IPS DF 6.9 (cell line): Measurements from ENCODE around the gene ZNF668.
A peak's percentile ranks its signal among the peaks of the same experiment; 100 is the strongest.

Experiments used
- DNase-seq: peaks from one replicate; pipeline ENCODE4 v3.0.0-alpha.2; 2013; ENCODE audit warnings: low read depth, low spot score
- H3K27ac ChIP-seq: one replicate; pipeline ENCODE4 v1.5.1; 2013; ENCODE audit warnings: low read length, control low read depth
- H3K27me3 ChIP-seq: 2 replicates; pipeline ENCODE4 v1.6.1; 2013; ENCODE audit warnings: mild to moderate bottlenecking, low read length; ENCODE audit not compliant: control insufficient read depth, insufficient read depth
- H3K36me3 ChIP-seq: 2 replicates; pipeline ENCODE4 v1.6.1; 2013; ENCODE audit warnings: low read length; ENCODE audit not compliant: control insufficient read depth, insufficient read depth
- H3K4me1 ChIP-seq: 2 replicates; pipeline ENCODE4 v1.6.1; 2013; ENCODE audit warnings: low read length; ENCODE audit not compliant: control insufficient read depth, insufficient read depth
- H3K4me3 ChIP-seq: 2 replicates; pipeline ENCODE4 v1.5.1; 2013; ENCODE audit warnings: mild to moderate bottlenecking, low read length
- H3K9me3 ChIP-seq: 2 replicates; pipeline ENCODE4 v1.6.1; 2013; ENCODE audit warnings: low read length, inconsistent platforms; ENCODE audit not compliant: control insufficient read depth, insufficient read depth
- WGBS: extraction: QIAGEN DNeasy Blood & Tissue Kit; methylation state at CpG from one replicate; pipeline ENCODE4 v1.1.7; 2013; ENCODE audit warnings: mixed read lengths, missing lambda C conversion rate; ENCODE audit not compliant: insufficient read length, insufficient coverage; 5-methylcytosine and 5-hydroxymethylcytosine counted together

Gene ZNF668

DNA sequence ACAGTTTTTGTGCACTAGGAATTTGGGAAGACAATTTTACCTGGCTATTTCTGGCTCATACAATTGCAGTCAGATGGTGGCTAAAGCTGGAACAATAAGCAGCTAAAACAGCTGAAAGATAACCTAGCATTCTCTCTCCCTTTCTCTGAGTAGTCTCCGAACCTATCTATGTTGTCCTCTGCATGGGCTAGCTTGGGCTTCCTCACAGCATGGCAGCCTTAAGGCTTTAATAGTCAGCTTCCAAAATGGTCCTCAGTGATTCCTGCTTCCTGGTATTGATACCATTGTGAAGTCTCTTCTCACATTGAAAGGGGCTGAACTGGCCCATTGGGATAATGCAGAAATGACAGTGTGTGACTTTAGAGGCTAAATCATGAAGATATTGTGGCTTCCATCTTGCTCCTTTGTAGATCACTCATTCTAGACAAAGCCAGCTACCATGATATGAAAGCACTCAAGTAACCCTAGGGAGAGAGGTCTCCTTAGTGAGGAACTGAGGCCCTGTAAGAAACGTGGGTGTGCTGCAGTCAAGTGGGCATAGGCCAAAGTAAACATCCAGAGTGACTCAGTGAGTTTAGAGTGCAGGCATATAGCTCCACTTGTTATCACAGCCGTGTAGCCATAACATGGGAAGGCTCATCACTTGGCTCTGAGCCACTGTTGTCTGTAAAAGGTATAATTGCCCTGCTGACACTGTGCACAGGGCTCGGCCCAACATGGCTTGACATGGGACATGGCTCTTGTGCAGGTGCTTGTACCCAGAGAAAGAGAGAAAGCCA lies 26.0 kb upstream of the ZNF668 start:
- Histone ChIP-seq H3K27me3 (no peaks in the 10 kb centered on the region), H3K4me1 (no peaks in the 10 kb centered on the region), H3K36me3 (no peaks in the 10 kb centered on the region), H3K9me3 (no peaks in the 10 kb centered on the region), H3K4me3 (no peak overlapping the region), H3K27ac (no peak overlapping the region)
- DNase-seq = no peak
- WGBS = no CpG with 5 or more reads among the region's 4 CpGs

DNA sequence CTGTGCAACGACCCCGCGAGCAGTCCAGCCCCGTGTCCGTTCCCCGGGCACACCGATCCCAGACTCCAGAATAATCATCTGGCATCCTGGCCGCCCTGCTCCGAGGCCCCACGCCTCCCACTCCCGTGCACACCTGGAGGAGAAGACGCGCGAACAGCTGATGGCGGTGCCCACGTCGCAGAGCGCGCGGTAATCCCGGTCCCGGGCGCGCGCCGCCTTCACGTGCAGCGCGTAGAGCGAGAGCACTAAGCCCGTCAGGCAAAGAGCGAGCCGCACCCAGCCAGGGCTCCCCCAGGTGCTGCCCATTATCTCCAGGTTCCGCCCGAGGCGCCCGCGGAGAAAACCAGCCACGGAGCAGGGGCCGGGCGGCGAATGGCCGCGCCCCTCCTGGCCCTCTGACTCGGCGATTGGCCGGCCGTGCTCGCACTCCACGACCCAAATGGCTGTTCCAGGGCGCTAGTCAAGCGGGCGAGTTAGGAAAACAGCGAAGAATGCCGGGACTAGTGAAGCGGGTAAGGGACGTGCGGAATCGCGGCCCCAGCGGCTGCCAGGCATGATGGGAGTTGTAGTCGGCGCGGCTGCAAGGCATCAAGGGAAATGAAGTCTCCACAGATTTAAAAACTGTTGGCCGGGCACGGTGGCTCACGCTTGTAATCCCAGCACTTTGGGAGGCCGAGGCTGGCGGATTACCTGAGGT lies 20.5 kb upstream of the ZNF668 start, which contains the start of gene VKORC1:
Gene VKORC1, minus strand, starts transcription at position 374 of the 697 bp plus-strand sequence. Its CDS starts 68 bp downstream, at position 306.
- Histone ChIP-seq H3K4me3 (peak within 1 kb of the TSS; percentile 72), H3K27ac (no peak within 1 kb of the TSS), H3K9me3 (no peaks in the 10 kb centered on the region), H3K36me3 (peaks cover 10% of the 10 kb centered on the region; the same call in 1 of the 2 replicates), H3K4me1 (peaks cover 2% of the 10 kb centered on the region; the same call in 1 of the 2 replicates), H3K27me3 (no peaks in the 10 kb centered on the region)
- peak; percentile 96 for DNase-seq
- no CpG with 5 or more reads among the region's 69 CpGs for WGBS

DNA sequence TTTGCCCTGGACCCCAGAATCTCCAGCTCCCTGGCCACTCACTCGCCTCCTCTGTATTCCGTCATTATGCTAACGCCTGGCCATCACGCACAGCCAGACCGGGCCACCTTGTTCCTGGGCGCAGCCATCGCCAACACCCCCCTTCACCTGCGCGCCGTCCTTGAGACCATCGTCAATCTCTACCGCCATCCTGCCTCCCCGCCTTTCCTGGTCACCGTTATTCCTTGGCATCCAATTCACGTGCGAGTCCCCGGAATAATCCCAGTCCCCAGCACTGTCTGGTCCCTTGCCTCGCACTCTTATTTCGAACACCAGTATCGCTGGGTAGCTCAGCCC lies 20.0 kb upstream of the ZNF668 start:
- H3K4me1 ChIP-seq = peaks cover 2% of the 10 kb centered on the region; the same call in 1 of the 2 replicates
- H3K36me3 ChIP-seq = peaks cover 10% of the 10 kb centered on the region; the same call in 1 of the 2 replicates
- H3K9me3 ChIP-seq = no peaks in the 10 kb centered on the region
- WGBS = no CpG with 5 or more reads among the region's 20 CpGs
- H3K4me3 ChIP-seq = peak overlapping the region; percentile 72
- no peak for DNase-seq
- H3K27ac ChIP-seq = no peak overlapping the region
- no peaks in the 10 kb centered on the region for H3K27me3 ChIP-seq

DNA sequence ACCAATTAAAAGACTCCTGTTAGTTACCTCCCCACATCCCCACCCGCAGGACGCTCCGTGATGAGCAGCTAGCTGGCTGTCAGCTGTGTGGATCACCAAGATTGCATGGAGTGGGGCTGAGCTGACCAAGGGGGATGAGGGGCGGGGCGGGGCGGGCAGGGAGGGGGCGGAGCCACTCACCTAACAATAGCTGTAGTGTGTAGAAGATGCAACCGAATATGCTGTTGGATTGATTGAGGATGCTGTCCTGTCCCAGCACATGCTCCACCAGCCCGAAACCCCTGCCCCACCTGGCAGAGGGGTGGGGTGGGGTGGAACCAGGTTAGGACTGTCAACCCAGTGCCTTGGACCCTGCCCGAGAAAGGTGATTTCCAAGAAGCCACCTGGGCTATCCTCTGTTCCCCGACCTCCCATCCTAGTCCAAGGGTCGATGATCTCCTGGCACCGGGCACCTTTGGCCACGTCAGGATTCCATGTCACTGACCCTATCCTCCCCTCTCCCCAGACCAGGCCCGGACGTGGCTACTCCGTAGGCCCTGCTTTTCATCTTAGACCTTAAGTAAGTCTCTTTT lies 19.2 kb upstream of the ZNF668 start:
- Histone ChIP-seq H3K4me3 (no peak overlapping the region; the same call in 1 of the 2 replicates), H3K9me3 (no peaks in the 10 kb centered on the region), H3K4me1 (peaks cover 2% of the 10 kb centered on the region; the same call in 1 of the 2 replicates), H3K27me3 (no peaks in the 10 kb centered on the region), H3K36me3 (peaks cover 10% of the 10 kb centered on the region; the same call in 1 of the 2 replicates), H3K27ac (no peak overlapping the region)
- no peak for DNase-seq
- no CpG with 5 or more reads among the region's 17 CpGs for WGBS

DNA sequence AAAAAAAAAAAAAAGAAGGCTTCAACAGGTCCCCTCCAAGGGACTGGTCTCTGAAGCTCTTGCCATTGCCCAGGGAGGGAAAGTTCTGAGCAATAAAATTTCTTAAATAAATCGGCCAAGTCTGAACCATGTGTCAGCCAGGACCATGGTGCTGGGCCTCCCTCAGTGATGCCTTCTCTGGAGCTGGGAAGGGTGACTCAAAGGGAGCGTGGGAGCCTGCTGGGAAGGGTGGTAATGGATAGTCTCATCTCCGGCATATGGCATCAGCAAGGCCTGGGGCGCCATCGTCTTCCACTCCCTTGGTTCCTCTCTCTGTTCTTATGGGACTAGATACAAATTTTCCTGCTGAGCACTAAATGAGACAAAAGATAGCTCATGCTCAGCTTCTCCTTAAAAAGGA lies 18.3 kb upstream of the ZNF668 start:
- no CpG with 5 or more reads among the region's 5 CpGs for WGBS
- H3K4me3 ChIP-seq = no peak overlapping the region
- H3K27me3 ChIP-seq = no peaks in the 10 kb centered on the region
- peaks cover 10% of the 10 kb centered on the region; the same call in 1 of the 2 replicates for H3K36me3 ChIP-seq
- no peaks in the 10 kb centered on the region for H3K9me3 ChIP-seq
- H3K27ac ChIP-seq = no peak overlapping the region
- no peak for DNase-seq
- peaks cover 2% of the 10 kb centered on the region; the same call in 1 of the 2 replicates for H3K4me1 ChIP-seq

DNA sequence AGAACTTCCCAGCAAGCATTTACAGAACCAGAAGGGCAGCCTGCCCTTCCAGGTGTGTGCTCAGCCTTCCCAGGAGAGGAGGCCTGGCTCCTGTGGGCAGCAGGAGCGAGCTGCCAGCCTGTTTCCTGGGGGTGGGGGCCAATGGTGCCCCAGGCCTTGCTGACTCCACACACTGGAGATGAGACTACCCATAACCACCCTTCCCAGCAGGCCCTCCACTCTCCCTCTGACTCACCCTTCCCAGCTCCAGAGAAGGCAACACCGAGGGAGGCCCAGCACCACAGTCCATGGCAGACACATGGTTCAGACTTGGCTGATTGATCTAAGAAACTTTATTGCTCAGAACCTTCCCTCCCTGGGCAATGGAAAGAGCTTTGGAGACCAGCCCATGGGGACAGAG lies 16.5 kb upstream of the ZNF668 start:
- no CpG with 5 or more reads among the region's 2 CpGs for WGBS
- H3K4me1 ChIP-seq = peaks cover 2% of the 10 kb centered on the region; the same call in 1 of the 2 replicates

DNA sequence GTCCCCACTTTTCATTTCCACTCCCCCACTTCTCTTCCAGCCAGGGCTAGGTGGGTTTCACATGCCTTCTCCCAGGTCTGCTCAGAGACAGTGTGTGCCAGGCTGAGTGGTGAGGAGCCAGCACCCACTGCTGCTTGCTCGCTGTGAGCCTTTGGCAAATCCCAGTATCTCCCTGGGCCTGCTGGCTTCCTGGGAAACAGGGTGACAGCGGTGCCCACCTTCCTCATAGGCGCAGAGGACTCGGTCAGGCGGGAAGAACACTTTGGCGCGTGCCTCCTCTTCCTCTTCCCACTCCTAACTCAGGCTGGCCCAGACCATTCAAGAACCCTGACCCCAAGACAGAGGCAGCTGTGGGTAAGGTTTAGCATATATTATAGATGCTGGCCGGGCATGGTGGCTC lies 15.2 kb upstream of the ZNF668 start:
- WGBS = no CpG with 5 or more reads among the region's 8 CpGs
- H3K27ac ChIP-seq = no peak overlapping the region
- DNase-seq = no peak
- H3K27me3 ChIP-seq = no peaks in the 10 kb centered on the region
- H3K9me3 ChIP-seq = no peaks in the 10 kb centered on the region
- H3K4me3 ChIP-seq = no peak overlapping the region
- H3K36me3 ChIP-seq = peaks cover 13% of the 10 kb centered on the region
- H3K4me1 ChIP-seq = peaks cover 2% of the 10 kb centered on the region; the same call in 1 of the 2 replicates

More for the DNA sequence above, 16.5 kb upstream of the ZNF668 start:
- no peak overlapping the region for H3K4me3 ChIP-seq
- no peaks in the 10 kb centered on the region for H3K27me3 ChIP-seq
- no peak for DNase-seq
- no peaks in the 10 kb centered on the region for H3K9me3 ChIP-seq
- H3K36me3 ChIP-seq = peaks cover 10% of the 10 kb centered on the region; the same call in 1 of the 2 replicates
- no peak overlapping the region for H3K27ac ChIP-seq

DNA sequence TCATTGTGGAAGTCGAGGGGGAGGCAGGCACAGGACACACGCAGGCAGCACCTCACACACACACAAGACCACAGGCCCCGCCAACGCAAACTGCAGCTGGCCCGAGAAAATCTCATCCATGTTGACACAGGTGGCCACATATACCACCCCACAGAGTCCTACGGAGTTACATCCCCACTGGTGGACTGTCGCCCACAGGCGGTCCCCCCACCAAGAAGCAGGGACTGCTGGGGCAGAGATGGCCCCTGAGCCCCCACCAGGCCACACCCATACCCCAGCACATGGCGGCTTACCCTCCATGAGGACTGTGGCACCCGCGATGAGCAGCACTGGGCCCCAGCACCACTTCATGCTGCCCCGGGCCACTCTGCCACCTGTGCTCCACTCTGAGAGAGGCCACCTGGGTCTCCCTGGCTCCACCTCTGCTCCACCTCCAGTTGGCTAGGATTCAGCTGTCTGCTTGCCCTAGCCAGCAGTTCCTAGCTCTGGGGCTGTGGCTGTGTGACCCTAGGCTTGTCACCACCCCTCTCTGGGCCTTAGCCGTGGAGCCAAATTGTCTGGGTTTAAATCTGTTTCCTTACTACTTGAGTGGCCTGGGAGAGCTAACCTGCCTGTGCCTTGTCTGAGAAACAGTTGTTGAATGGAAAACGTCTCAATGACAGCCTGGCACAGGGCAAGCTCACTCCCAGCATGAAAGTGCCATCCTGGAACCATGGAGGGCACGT lies 14.6 kb upstream of the ZNF668 start, which contains the start of gene PRSS53:
Gene PRSS53, minus strand, starts transcription at position 485 of the 725 bp plus-strand sequence. Its CDS starts 134 bp downstream, at position 351.
- H3K9me3 ChIP-seq = no peaks in the 10 kb centered on the region
- no peak within 1 kb of the TSS for H3K4me3 ChIP-seq
- WGBS = no CpG with 5 or more reads among the region's 15 CpGs
- DNase-seq = no peak
- peaks cover 2% of the 10 kb centered on the region; the same call in 1 of the 2 replicates for H3K4me1 ChIP-seq
- no peaks in the 10 kb centered on the region for H3K27me3 ChIP-seq
- peaks cover 13% of the 10 kb centered on the region for H3K36me3 ChIP-seq
- H3K27ac ChIP-seq = no peak within 1 kb of the TSS

DNA sequence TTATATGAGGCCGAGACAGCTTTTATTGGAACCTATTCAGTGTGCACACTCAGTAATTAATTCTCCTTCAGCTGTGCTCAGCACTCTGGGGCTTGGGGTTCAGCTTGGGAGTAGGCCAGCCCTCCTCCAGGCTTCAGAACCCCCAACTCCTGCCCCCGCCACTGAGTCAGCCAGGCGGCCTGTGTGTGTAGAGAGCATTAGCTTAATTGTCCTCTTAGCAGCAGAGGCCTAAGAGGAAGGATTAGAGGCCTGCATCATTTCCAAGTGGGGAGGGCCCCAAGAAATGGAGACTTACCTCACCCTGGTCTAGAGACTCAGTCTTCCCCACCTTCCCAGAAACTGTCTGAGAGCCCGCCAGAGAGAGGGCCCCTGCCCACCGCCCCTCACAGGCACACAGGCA lies 13.9 kb upstream of the ZNF668 start:
- peaks cover 13% of the 10 kb centered on the region for H3K36me3 ChIP-seq
- WGBS = no CpG with 5 or more reads among the region's 5 CpGs
- no peaks in the 10 kb centered on the region for H3K4me1 ChIP-seq

DNA sequence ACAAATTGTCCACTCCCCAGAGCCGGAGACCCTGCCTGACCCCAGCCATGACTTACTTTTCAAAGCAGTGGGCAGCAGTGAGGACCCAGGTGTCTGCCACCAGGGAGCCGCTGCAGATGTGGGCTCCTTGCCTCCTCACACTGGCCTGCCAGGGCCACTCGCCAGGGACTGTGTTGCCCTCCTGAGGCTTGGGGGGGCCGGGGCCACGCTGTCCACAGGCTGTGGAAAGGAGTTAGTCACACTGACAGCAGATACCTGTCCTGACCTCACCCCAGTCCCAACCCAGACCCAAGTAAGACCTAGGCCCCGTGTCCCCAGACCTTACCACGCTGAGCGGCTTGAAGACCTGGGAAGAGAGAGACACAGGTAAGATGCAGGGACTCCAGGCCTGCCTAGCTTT lies 13.4 kb upstream of the ZNF668 start:
- DNase-seq = no peak
- Histone ChIP-seq H3K36me3 (peaks cover 13% of the 10 kb centered on the region), H3K4me3 (no peak overlapping the region), H3K9me3 (no peaks in the 10 kb centered on the region), H3K4me1 (no peaks in the 10 kb centered on the region), H3K27me3 (no peaks in the 10 kb centered on the region), H3K27ac (no peak overlapping the region)
- WGBS = no CpG with 5 or more reads among the region's 8 CpGs

More for the DNA sequence above, 13.9 kb upstream of the ZNF668 start:
- no peak for DNase-seq
- no peaks in the 10 kb centered on the region for H3K27me3 ChIP-seq
- no peaks in the 10 kb centered on the region for H3K9me3 ChIP-seq
- no peak overlapping the region for H3K27ac ChIP-seq
- no peak overlapping the region for H3K4me3 ChIP-seq
